ENCODE results near the gene CAMK2D. TPM values are rescaled to one million over a fixed set of nuclear protein-coding genes. Genes with fewer than 3 reads are reported as not detected.

CAMK2D gene
- total RNA-seq, 2 donors from 2014 or later: 69.5 to 109 TPM

DNA sequence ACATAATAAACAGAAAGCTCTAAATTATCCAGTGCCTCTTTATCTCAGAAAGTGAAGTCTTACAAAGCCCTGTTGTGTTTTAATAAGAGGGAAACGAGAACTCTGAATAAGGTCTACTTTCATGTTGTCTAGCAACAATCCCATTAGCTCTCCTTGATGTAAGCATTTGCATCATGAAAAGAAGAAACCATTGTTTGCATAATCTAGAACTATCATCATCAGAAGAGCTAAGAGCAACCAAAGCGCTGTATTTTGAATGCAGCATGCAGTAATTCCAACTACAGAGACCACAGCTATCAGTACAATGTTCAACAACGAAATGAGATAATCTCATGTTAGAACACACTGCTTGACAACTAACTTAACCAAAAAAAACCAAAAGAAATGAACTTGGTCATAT, 257.1 kb downstream of the CAMK2D start:
- no peak for DNase-seq
- Histone ChIP-seq H3K27me3 (no peaks in the 10 kb centered on the region), H3K36me3 (no peaks in the 10 kb centered on the region), H3K9ac (ENCODE audit: low read depth in 2 of 2, low read length in 2 of 2) (no peak overlapping the region), H3K4me1 (no peaks in the 10 kb centered on the region), H3K4me3 (no peak overlapping the region), H3K9me3 (no peaks in the 10 kb centered on the region), H3K27ac (no peak overlapping the region)
- intact Hi-C loops (cut with DNase I): no loop called here
- TF ChIP-seq, protein P1, sequence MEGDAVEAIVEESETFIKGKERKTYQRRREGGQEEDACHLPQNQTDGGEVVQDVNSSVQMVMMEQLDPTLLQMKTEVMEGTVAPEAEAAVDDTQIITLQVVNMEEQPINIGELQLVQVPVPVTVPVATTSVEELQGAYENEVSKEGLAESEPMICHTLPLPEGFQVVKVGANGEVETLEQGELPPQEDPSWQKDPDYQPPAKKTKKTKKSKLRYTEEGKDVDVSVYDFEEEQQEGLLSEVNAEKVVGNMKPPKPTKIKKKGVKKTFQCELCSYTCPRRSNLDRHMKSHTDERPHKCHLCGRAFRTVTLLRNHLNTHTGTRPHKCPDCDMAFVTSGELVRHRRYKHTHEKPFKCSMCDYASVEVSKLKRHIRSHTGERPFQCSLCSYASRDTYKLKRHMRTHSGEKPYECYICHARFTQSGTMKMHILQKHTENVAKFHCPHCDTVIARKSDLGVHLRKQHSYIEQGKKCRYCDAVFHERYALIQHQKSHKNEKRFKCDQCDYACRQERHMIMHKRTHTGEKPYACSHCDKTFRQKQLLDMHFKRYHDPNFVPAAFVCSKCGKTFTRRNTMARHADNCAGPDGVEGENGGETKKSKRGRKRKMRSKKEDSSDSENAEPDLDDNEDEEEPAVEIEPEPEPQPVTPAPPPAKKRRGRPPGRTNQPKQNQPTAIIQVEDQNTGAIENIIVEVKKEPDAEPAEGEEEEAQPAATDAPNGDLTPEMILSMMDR (IDR thresholded peaks at IDR 0.05): no peak

DNA sequence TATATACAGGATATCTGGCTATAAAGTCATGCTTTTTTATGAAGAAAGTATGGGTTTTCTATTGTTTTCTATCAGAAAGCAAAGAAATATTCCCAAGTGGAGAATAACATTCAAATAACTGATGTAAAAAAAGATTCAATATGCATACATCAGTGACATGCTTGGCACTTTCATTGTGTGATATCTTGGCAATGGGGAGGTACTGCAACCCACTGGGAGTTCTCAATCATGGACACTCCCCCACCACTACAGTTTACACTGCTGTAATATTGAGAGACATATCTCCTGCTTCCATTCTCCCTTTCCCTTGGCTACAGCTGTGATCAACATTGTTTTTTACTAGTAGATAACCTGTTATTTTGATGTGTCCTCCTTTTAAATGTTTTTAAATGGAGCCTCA, 257.8 kb downstream of the CAMK2D start:
- no peaks in the 10 kb centered on the region for H3K9me3 ChIP-seq
- no peaks in the 10 kb centered on the region for H3K4me1 ChIP-seq
- no peak overlapping the region for H3K9ac ChIP-seq (ENCODE audit: low read depth in 2 of 2, low read length in 2 of 2)
- TF ChIP-seq, protein P1 (IDR thresholded peaks at IDR 0.05): no peak
- intact Hi-C loops (cut with DNase I): no loop called here
- H3K4me3 ChIP-seq: no peak overlapping the region
- H3K27ac ChIP-seq: no peak overlapping the region
- DNase-seq: no peak
- no peaks in the 10 kb centered on the region for H3K36me3 ChIP-seq
- no peaks in the 10 kb centered on the region for H3K27me3 ChIP-seq

DNA sequence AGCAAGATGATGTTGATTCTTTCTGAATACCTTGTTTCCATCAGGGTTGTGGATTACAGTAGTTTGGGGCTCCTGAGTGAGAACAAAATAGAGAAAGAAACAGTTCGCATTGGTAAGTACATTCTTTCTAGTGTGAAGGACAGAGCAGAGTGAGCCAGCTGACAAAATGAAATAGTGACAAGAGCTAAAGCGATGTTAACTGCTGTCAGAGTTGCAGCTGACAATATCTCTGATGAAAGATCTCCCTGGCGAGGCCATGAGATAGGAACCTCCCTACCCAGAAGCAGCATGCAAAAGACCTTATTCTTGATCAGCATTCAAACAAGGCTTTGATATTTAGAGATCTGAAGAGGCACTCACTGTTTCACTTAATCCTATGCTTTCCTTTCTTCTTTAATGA, 258.6 kb downstream of the CAMK2D start:
- no peak overlapping the region for H3K27ac ChIP-seq

GRCh38 chr4:113502476-113502875, 259.1 kb downstream of the CAMK2D start:
- TF ChIP-seq, protein P1 (IDR thresholded peaks at IDR 0.05): no peak
- Histone ChIP-seq H3K27me3 (no peaks in the 10 kb centered on the region), H3K4me1 (no peaks in the 10 kb centered on the region), H3K36me3 (no peaks in the 10 kb centered on the region), H3K27ac (no peak overlapping the region), H3K4me3 (no peak overlapping the region), H3K9me3 (no peaks in the 10 kb centered on the region), H3K9ac (ENCODE audit: low read depth in 2 of 2, low read length in 2 of 2) (no peak overlapping the region)
- DNase-seq: no peak
- intact Hi-C loops (cut with DNase I): no loop called here

More for the DNA sequence above, 258.6 kb downstream of the CAMK2D start:
- Histone ChIP-seq H3K9me3 (no peaks in the 10 kb centered on the region), H3K4me1 (no peaks in the 10 kb centered on the region), H3K9ac (ENCODE audit: low read depth in 2 of 2, low read length in 2 of 2) (no peak overlapping the region), H3K4me3 (no peak overlapping the region), H3K36me3 (no peaks in the 10 kb centered on the region), H3K27me3 (no peaks in the 10 kb centered on the region)
- intact Hi-C loops (cut with DNase I): no loop called here
- DNase-seq: no peak
- TF ChIP-seq, protein P1 (IDR thresholded peaks at IDR 0.05): no peak

DNA sequence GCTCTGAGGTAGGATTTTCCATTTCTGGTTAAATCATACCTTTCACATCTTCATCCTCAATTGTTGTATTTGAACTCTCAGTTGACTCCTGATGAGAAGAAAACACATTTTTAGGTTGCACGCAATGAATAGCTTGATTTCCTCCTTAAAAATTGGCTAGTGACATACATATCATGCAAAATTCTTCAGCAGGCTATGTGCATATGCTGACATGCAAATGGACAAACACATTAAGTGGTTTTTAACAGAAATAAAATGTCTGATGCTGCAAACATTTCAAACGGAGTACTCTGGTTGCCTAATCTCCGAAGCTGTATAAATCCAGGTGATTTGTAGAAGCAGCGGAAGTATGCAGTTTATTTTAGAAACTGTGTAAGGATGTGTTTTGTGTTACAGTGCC, 261.1 kb downstream of the CAMK2D start:
- intact Hi-C loops (cut with DNase I): no loop called here
- DNase-seq: no peak
- no peaks in the 10 kb centered on the region for H3K4me1 ChIP-seq
- no peak overlapping the region for H3K27ac ChIP-seq
- H3K9me3 ChIP-seq: no peaks in the 10 kb centered on the region
- TF ChIP-seq, protein P1 (IDR thresholded peaks at IDR 0.05): no peak
- no peak overlapping the region for H3K4me3 ChIP-seq
- H3K9ac ChIP-seq (ENCODE audit: low read depth in 2 of 2, low read length in 2 of 2): no peak overlapping the region
- H3K27me3 ChIP-seq: no peaks in the 10 kb centered on the region
- H3K36me3 ChIP-seq: no peaks in the 10 kb centered on the region

DNA sequence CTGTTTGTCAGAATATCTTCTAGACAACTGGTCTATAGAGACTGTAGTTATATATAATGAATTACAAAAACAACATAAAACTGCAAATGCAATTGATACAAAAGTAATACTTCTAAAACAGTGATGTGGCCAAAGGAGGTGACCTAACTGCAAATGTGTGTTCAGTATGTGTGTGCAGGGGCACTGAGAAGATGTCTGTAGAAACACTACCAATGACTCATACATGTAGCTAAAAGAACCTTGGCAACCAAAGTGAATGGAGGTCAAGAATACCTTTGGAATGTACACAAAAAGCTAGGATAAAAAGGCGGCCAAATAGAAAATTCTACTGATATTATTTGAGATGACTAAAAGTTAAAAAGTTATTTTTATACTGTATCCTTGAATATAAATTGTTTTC, 261.8 kb downstream of the CAMK2D start:
- Histone ChIP-seq H3K27ac (no peak overlapping the region), H3K4me1 (no peaks in the 10 kb centered on the region), H3K9me3 (no peaks in the 10 kb centered on the region), H3K9ac (ENCODE audit: low read depth in 2 of 2, low read length in 2 of 2) (no peak overlapping the region), H3K4me3 (no peak overlapping the region), H3K36me3 (no peaks in the 10 kb centered on the region), H3K27me3 (no peaks in the 10 kb centered on the region)
- TF ChIP-seq, protein P1 (IDR thresholded peaks at IDR 0.05): no peak
- intact Hi-C loops (cut with DNase I): no loop called here
- DNase-seq: no peak

All from colonic mucosa (tissue), 4 donors.